DND-41 (cell line): ENCODE data around the gene WWC1.

ENCODE experiments used
- ATAC-seq: fragments of 200-7000 bp; cut with Tn5 transposase; 3 replicates; pipeline ENCODE4 v1.9.1; 2021; ENCODE audit warnings: low read depth; ENCODE audit not compliant: insufficient read depth
- DNase-seq: peaks from one replicate; pipeline ENCODE4 v3.0.0-alpha.2; 2020
- H2AFZ ChIP-seq: 2 replicates; pipeline ENCODE4 v1.6.0; 2012; ENCODE audit warnings: low read depth, low read length
- H3K27ac ChIP-seq: 2 replicates; pipeline ENCODE4 v1.5.1; 2012; ENCODE audit warnings: low read length, inconsistent platforms
- H3K27me3 ChIP-seq: fragments of 200-600 bp; sonication (generic); 2 replicates; pipeline ENCODE4 v1.6.0; 2012; ENCODE audit warnings: low read length, mild to moderate bottlenecking, inconsistent platforms; ENCODE audit not compliant: insufficient read depth, poor library complexity
- H3K36me3 ChIP-seq: 2 replicates; pipeline ENCODE4 v1.5.1; 2012; ENCODE audit warnings: low read length, inconsistent platforms; ENCODE audit not compliant: insufficient read depth
- H3K4me1 ChIP-seq: 2 replicates; pipeline ENCODE4 v1.5.1; 2012; ENCODE audit warnings: mild to moderate bottlenecking, low read length; ENCODE audit not compliant: insufficient read depth
- H3K4me2 ChIP-seq: 2 replicates; pipeline ENCODE4 v1.6.0; 2012; ENCODE audit warnings: mild to moderate bottlenecking, moderate library complexity, low read length, inconsistent platforms; ENCODE audit not compliant: insufficient read depth
- H3K4me3 ChIP-seq, 2 experiments: fragments of 200-600 bp in 1 of 2; shearing (Covaris generic) in 1 of 2; 2 replicates each; pipeline ENCODE4 v1.5.1; 2012 to 2016; ENCODE audit warnings: inconsistent platforms in 2 of 2, low read length in 2 of 2, mild to moderate bottlenecking in 2 of 2, low read depth in 1 of 2, moderate library complexity in 1 of 2
- H3K79me2 ChIP-seq: 2 replicates; pipeline ENCODE4 v1.6.0; 2012; ENCODE audit warnings: low read length, inconsistent platforms; ENCODE audit not compliant: insufficient read depth
- H3K9ac ChIP-seq: 2 replicates; pipeline ENCODE4 v1.6.0; 2012; ENCODE audit warnings: low read depth, mild to moderate bottlenecking, inconsistent platforms, low read length, moderate library complexity
- H3K9me3 ChIP-seq: 2 replicates; pipeline ENCODE4 v1.5.1; 2012; ENCODE audit warnings: low read length, moderate library complexity, mild to moderate bottlenecking, inconsistent platforms; ENCODE audit not compliant: insufficient read depth, severe bottlenecking
- H4K20me1 ChIP-seq: 2 replicates; pipeline ENCODE4 v1.6.0; 2012; ENCODE audit warnings: low read length; ENCODE audit not compliant: insufficient read depth
- EZH2 ChIP-seq: IDR thresholded peaks from 3 replicates; pipeline ENCODE4 v1.6.1; 2012; ENCODE audit warnings: borderline replicate concordance, low read depth, mild to moderate bottlenecking, moderate library complexity, low read length, inconsistent platforms; ENCODE audit not compliant: severe bottlenecking
- TF ChIP-seq, protein P1 (sequence below): IDR thresholded peaks from 2 replicates; pipeline ENCODE4 v1.5.1; 2012; ENCODE audit warnings: borderline replicate concordance, low read length, moderate library complexity, mild to moderate bottlenecking; ENCODE audit not compliant: poor library complexity, severe bottlenecking; ENCODE audit errors: extremely low read depth

The WWC1 gene

DNA sequence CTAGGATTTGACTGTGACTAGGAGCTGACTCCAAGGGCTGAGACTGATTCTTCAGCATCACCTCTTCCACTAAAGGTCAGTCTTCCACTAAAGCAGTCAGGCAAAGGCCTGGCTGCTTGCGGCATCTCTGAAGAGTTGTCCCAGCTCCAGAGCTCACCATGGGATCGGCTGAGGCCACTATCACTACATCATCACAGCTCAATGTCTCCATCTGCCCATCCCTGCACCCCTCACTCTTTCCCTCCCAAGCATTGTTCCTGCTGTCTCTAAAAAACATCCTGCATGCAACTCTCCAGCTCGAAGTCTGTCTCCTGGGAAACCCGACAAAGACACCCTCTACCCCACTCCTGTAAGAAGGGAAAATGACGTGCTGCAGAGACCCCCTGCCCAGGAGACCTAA lies 15.5 kb upstream of the WWC1 start:
- TF ChIP-seq EZH2, result no peak
- TF ChIP-seq, protein P1, sequence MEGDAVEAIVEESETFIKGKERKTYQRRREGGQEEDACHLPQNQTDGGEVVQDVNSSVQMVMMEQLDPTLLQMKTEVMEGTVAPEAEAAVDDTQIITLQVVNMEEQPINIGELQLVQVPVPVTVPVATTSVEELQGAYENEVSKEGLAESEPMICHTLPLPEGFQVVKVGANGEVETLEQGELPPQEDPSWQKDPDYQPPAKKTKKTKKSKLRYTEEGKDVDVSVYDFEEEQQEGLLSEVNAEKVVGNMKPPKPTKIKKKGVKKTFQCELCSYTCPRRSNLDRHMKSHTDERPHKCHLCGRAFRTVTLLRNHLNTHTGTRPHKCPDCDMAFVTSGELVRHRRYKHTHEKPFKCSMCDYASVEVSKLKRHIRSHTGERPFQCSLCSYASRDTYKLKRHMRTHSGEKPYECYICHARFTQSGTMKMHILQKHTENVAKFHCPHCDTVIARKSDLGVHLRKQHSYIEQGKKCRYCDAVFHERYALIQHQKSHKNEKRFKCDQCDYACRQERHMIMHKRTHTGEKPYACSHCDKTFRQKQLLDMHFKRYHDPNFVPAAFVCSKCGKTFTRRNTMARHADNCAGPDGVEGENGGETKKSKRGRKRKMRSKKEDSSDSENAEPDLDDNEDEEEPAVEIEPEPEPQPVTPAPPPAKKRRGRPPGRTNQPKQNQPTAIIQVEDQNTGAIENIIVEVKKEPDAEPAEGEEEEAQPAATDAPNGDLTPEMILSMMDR, result no peak
- Histone ChIP-seq H3K27me3 (no peaks in the 10 kb centered on the region), H3K27ac (no peak overlapping the region), H3K9me3 (no peaks in the 10 kb centered on the region), H2AFZ (no peak overlapping the region), H3K79me2 (no peaks in the 10 kb centered on the region), H3K36me3 (no peaks in the 10 kb centered on the region), H3K4me2 (no peak overlapping the region), H3K4me1 (no peaks in the 10 kb centered on the region), H3K4me3 (no peak overlapping the region), H3K9ac (no peak overlapping the region), H4K20me1 (no peaks in the 10 kb centered on the region)
- no peak for DNase-seq
- no peak for ATAC-seq

DNA sequence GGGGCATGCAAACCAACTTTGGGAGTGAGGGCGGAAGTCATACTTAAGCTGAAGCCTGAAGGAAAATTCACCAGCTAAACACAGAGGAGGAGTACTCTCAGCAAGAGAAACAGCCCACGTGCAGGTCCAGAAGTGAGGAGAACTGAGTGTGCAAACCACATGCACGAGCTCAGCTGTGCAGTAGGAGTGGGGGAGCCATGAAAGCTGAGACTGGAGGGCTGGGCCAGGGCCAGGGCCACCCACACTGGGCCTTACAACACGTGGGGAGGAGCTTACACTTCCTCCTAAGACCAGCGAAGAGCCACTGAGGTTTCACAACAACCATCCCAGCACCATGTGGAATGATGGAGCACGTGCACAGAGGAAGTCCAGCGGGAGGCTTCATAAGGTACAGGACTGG lies 9.3 kb upstream of the WWC1 start:
- Histone ChIP-seq H3K27me3 (no peaks in the 10 kb centered on the region), H3K9me3 (peaks cover 5% of the 10 kb centered on the region), H3K4me2 (no peak overlapping the region), H3K79me2 (no peaks in the 10 kb centered on the region), H3K4me1 (no peaks in the 10 kb centered on the region), H3K27ac (no peak overlapping the region), H3K4me3 (no peak overlapping the region), H2AFZ (no peak overlapping the region), H3K36me3 (no peaks in the 10 kb centered on the region), H3K9ac (no peak overlapping the region), H4K20me1 (no peaks in the 10 kb centered on the region)
- ATAC-seq (no peak; the same call in 2 of the 3 replicates), DNase-seq (no peak)
- TF ChIP-seq, protein P1, result no peak
- TF ChIP-seq EZH2, result no peak

DNA sequence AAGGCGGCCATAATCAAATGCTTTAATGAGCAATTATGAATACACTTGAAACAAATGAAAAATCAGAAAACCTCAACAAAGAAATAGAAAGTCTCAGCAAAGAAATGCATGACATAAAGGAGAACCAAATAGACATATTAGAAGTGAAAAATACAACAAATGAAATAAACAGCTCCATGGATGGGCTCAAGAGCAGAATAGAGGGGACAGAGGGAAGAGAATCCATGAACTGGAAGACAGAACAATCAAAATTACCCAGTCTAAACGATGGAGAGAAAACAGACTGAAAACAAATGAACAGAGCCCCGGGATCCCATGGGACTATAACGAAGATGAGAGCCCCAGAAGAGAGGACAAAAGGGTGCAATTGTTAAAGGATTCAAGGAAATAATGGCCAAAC lies 6.6 kb upstream of the WWC1 start:
- Histone ChIP-seq H3K36me3 (no peaks in the 10 kb centered on the region), H3K9me3 (peaks cover 5% of the 10 kb centered on the region), H3K4me2 (no peak overlapping the region), H3K4me1 (no peaks in the 10 kb centered on the region), H3K4me3 (no peak overlapping the region), H4K20me1 (no peaks in the 10 kb centered on the region), H3K27me3 (no peaks in the 10 kb centered on the region), H3K9ac (no peak overlapping the region), H3K79me2 (no peaks in the 10 kb centered on the region), H2AFZ (no peak overlapping the region), H3K27ac (no peak overlapping the region)
- ATAC-seq (no peak), DNase-seq (no peak)
- TF ChIP-seq, protein P1, result no peak
- no peak for TF ChIP-seq EZH2

DNA sequence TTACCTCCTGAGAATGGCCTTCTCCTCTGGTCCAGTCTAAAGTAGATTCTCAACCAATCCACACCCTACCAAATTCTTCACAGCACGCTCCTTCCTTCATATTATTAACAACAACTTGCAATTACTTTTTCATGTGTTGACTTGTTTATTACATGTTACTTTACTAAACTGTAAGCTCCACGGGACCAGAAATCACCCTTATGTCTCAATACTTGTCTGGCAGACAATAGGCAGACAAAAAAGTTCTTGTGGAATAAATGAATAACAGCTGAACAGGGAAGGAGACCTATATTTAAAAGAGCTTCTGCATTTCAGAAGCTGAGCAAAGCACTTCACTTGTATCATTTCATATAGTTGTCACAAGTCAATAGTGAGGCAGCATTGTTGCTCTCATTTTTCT lies 5.7 kb upstream of the WWC1 start:
- DNase-seq (no peak), ATAC-seq (no peak)
- Histone ChIP-seq H3K27me3 (no peaks in the 10 kb centered on the region), H3K79me2 (no peaks in the 10 kb centered on the region), H3K4me3 (no peak overlapping the region), H4K20me1 (no peaks in the 10 kb centered on the region), H3K4me2 (no peak overlapping the region), H3K9me3 (peaks cover 5% of the 10 kb centered on the region), H3K36me3 (no peaks in the 10 kb centered on the region), H3K4me1 (no peaks in the 10 kb centered on the region), H3K9ac (no peak overlapping the region), H2AFZ (no peak overlapping the region), H3K27ac (no peak overlapping the region)
- TF ChIP-seq, protein P1, result no peak
